ENCODE measurements around the gene GUCY1A1.

GUCY1A1 gene

DNA sequence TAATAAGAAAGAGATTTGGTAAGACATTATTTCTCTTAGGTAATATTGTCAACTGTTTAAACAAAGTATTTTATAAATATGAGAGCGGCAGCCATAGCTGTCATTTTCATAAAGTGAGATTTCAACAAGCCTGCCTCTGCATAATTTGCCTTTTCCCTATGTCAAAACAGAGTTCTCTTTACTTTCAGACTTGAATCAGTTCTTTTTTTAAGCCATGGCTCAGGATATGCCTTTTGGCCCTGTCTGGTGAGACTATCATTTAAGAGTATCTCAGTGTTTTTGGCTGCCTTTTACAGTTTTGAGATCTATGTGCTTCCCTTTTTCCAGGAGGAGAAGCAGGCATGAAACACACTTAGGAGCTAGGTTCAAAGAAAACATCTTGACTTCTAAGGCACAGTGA is 7.5 kb upstream of the GUCY1A1 start:
- DNase-seq (ENCODE audit: low read depth) = no peak

DNA sequence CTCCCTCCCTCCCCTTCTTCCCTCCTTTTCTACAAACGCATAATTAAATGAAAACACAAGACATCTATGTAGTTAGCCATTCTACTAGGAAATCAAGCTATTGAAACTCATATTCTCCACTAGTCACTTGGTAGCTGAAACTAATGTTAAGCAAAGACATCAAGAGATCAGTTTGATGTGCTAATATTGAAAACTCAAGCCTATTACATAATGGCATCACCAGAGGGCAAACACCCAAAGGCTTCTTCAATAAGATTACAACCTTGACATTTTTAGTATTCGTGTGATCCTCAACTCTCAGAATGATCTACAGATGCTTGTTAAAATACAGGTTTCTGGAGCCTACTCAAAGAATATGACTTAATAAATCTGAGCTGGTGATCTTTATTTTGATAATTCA is 6.2 kb upstream of the GUCY1A1 start:
- no peak for DNase-seq (ENCODE audit: low read depth)

DNA sequence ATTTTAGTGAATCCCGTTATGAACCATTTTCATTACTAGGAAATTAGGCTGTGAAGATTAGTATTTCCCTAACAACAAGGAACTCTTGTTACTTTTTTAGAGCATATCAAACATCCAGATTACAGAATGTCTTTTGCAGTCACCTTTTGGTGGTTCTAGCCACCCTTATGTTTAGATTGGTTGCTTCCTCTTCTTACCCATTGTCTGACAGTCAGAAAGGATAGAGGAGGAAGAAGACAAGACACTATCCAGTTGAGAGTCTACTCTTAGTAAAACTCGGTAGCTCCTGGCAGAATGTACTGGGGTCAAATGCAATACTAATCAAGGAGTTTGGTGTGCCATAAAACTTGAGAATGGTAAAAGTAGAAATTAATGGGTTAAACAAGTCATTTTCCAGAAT is 1.6 kb upstream of the GUCY1A1 start:
- no peak for DNase-seq (ENCODE audit: low read depth)

DNA sequence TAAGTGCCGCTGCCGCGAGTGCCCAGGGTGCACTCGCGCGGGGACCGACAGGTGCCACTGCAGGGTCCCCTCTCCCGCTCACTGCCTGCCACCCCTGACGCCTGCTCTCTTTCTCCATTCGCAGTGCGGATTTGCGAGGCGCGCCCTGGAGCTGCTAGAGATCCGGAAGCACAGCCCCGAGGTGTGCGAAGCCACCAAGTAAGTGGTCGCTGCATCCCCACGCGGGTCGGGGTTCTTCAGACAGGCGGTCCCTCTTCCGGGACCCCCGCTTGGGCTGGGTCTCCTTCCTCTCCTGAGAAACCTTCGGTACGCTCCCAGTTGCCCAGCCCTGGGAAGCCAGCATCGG is 547 bp downstream of the GUCY1A1 start:
- peak; percentile 1 for DNase-seq (ENCODE audit: low read depth)

DNA sequence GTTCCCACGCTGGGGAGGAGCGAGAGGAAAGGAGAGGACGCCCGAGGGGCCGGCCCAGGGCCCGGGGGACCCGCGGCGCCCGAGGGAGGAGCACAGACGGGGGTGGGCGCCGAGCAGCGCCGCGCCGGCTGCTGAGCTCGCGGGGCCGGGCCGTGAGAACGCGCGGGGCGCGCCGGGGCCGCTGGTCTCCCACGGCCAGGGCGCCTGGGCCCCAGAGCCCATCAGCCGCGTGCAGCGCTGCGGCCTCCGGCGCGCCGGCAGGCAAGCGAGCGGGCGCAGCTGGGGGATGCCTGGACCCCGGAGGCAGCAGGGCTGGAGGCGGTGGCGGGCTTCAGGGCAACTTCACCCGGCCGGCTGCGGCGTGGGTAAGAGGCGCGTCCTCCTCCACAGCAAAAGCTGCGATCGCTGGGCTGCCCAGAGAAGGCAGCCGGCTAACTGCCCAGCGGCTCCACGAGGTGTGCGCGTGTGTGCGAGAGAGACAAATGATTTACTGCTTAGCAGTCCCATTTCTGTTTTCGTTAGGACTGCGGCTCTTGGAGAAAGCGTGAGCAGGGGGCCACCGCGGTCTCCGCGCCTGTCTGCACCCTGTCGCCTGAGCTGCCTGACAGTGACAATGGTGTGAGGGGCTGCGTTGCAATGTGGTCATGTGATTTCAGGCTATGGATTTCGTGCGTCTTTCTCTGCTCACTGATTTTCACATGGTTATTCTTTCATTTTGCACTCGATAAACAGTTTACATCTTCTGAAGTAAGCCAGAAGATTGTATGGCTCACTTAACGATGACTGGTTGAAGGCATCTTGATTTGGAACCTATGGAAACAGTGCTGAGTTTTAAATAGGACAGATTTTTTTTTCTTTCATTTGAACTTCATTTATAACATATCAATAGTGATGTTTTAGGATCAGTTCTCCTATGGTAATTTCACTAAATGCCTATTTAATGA is 1.2 kb downstream of the GUCY1A1 start:
- DNase-seq (ENCODE audit: low read depth) = no peak

DNA sequence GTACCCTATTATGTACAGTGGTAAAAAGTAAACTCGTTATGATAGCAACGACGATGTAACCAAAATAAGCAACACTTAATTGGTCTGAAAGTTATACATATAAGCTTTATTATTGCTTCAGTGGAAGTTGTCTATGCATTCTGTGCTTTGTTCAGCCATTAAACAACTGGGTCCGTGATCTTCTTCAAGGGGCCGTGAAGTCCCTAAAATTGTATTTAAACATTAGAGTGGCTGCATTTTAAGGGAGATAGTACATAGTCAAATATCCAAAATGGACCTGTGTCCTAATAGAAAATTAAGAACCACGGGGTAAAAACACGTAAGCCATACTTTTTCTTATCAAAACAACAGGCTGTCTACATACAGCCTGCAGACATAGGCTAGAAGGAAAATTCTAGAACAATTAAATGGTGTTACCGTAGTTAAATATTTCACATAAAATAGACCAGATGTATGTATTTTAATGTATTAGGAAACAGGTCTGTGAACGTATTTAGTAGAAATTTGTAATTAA is 2.1 kb downstream of the GUCY1A1 start:
- no peak for DNase-seq (ENCODE audit: low read depth)

DNA sequence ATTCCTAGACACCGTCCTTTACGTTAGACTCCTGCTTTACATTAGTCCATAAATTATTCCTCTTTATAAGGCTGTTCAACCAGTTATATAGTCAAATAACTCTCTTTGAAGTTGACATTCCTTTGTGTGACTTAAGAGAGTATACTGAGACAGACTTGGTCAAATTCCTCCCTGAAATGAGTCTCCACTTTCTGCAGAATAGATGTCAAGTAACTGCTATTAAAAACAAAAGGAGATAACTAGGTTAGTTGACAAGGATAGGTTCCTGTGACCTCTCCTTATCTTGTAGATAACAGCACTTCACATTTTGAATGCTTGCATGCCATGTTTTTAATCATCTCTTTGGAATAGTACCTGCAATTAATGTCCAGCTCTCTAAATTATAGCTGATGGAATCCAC is 5.7 kb downstream of the GUCY1A1 start:
- DNase-seq (ENCODE audit: low read depth) = no peak

DNA sequence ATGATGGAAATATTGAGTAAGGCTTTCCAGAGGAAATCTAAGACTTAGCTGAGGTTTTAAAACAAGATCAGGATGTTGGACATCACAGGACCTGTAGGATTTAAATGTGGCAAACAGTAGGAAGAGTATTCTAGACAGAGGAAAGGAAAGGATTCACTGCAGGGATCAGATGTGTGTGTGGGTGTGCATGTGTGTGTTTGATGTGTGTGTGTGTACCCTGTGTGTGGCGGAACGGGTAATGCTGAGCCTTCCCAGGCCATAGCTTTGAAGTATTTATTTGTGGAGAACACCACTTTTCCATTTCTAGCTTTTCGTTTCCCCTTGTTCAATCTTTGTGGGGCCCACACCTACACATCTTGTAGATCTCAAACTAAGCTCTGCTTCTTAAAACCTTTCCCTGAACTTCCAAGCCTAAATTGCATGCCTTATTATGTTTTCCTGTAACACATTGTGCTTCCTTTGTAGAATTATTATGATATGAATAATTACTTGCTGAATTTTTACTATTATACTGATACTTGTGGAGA is 6.9 kb downstream of the GUCY1A1 start:
- no peak for DNase-seq (ENCODE audit: low read depth)

DNA sequence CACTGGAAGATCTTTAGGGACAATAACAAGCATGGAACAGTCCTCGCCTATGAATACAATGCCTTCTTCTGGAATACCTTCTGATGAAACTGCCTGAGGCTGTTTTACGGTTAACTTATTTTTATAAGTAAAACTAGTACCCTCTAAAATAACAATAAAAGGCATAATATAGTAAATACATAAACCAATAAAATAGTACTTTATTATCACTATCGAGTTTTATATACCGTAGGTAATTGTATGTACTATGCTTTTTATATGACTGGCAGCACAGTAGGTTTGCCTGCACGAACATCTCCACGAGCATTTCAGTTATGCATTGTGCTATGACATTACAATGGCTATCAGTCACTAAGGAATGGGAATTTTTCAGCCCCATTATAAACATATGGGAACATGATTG is 8.0 kb downstream of the GUCY1A1 start:
- DNase-seq (ENCODE audit: low read depth) = no peak

DNA sequence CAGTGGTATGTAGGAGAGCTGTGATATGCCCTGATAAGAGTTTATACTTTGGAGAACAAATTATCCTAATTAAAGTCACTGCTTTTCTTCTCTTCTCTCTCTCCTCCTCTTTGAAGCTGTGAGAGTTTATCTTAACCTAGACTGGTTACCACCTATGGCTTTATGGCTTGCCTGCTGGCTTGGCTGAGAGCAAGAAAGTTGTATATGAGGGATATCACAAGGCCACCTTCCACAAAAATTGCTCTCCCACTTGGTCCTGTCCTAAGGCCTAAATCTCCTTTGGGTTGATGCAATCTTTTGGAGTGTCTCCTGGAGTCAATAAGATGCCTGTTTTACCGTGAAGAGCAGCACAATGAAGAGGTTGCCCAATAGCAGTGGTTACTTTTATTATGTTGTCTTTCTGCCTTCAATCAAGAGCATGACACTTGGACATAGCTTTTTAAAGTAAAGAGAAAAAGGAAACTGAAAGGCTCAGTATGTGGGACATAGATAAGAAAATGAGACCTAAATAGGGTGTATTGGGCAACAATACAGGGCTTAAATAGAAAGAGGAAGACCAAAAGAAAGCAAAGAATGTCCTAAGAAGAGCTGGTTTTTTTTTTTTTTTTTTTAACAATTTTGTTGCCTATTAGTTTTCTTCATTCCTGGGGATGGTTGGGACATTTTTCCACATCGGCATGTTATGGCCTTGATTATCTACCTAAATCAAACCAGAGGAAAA is 9.2 kb downstream of the GUCY1A1 start:
- no peak for DNase-seq (ENCODE audit: low read depth)

DNA sequence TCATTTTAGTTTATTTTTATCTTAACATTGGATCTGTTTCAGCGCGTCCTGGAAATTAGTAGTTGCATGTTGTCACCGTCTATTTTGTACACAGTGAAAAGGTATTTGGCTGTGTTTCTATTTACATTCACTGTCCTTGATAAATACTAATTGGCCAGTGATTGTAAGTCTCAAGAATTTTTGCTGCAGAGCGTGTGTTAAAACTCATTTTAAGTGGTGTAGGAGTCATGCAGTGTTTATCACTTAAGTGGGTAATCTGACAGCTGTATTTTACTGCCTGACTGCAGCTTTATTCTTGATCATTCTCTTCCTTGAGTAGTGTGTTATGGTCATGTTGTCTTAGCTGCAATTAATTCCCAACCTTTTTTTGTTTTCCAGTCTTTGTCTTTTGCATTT is 9.8 kb downstream of the GUCY1A1 start:
- no peak for DNase-seq (ENCODE audit: low read depth)

DNA sequence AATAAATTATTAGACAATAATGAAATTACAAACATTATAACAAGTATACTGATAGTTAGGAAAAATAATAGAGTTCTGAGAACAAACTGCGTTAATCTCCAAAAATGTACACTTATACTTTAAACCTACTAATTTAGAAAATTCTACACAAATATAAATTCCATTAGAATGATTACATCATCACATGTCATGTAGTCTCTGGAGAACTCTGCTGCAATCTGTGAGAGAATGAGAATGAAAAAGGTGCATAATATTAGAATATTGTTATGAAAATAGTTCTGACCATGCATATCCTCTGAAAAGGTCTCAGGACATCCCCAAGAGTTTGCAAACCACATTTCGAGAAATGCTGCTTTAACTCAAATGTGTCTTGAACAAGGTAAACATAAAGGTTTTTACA is 11.4 kb downstream of the GUCY1A1 start:
- DNase-seq (ENCODE audit: low read depth) = no peak

DNA sequence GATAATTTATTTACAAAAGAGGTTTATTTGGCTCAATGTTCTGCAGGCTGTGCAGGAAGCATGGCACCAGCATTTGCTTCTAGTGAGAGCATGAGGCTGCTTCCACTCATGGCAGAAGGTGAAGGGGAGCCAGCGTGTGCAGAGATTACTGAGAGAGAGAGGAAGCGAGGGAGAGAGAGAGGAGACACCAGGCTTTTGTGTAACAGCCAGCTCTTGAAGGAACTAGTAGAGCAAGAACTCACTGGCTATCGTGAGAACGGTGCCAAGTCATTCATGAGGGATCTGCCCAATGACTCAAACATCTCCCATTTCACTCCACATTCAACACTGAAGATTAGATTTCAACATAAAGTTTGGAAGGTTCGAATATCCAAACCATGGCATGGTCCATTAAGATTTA is 12.7 kb downstream of the GUCY1A1 start:
- no peak for DNase-seq (ENCODE audit: low read depth)

DNA sequence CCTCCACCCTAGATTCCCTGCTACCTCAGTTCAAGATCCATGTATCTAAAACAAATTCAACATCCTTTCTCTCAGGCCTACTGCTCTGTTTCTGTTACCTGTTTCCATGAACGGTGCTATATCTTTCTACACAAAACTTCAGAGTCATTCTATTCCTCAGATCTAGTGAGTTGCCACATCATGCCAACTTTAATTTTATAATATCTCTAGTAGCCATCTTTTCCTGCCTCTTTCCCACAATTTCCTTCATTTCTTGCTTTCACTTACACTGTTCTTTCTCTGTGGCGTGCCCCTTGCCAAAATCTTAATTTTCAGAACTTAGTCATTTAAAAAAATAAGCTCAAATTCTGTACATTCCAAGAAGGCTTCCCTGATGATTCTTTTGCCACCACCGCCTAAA is 15.2 kb downstream of the GUCY1A1 start:
- DNase-seq (ENCODE audit: low read depth) = no peak

DNA sequence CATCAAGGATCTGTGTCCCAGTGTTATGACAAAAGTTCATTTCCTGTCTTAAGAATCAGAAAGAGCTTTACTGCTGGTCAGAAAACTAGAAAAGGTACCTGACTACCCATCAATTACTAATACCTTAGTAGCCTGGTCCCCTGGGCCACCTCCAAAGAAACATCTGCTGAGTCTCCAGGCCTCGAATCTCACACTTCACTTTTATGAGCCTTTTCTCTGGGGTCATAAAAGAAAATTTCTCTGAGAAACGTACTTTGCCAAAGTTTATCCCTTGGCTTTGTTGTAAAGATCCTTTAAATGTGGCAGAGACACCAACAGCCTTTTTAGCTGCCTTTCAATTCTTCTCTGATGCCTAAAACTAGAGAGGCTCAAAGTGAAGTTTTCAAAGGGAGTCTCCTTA is 17.8 kb downstream of the GUCY1A1 start:
- DNase-seq (ENCODE audit: low read depth) = no peak

DNA sequence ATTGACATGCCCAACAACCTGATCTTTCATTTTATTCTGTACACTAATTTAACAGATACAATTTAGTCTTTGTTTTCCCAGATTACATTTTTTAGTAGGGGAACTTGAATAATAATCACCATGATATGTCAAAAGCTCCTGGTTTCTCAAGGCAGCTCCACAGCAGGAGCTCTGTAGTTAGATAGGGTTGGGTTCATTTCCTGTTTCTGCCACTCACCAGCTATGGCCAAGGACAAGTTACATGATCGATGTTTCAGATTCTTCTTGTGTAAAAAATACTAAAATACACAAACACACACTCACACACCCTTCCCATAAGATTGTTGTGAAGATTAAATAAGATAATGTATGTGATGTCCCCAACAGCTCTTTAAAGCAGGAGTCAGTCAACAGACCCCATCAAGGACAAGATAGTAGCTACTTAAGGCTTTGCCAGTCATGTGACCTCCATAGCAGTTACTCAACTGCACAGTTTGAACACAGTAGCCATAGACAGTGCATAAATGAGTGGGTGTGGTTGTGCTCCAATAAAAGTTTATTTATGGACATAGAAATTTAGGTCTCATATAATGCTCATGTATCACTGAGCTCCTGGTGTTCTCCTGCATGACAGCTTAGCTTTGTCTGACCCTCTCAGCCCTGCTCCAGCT is 18.4 kb downstream of the GUCY1A1 start:
- no peak for DNase-seq (ENCODE audit: low read depth)

DNA sequence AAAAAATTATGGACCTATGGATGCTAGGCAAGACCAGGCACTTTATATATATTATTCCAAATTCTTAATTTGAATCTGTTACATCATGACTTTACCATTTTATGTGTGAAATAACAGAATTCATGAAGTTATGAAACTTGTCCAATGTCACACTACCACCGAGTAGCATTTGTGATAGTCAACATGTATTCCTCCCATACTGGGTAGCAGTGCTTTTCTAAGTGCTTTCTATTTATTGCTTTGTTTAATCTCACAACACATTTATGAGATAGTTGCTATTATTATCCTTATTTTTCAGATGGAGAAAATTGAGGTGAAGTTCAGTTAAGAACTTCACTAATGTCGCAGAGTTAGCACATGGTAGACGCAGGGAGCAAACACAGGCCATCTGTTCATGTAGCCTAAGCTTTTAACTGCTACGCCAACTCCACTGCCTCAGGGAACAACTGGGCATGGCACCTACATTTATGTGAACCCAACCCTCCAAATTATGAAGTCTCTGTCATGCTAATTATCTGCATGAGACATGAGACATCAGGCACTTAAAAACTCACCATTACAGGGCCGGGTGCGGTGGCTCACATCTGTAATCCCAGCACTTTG is 20.8 kb downstream of the GUCY1A1 start:
- DNase-seq (ENCODE audit: low read depth) = no peak

DNA sequence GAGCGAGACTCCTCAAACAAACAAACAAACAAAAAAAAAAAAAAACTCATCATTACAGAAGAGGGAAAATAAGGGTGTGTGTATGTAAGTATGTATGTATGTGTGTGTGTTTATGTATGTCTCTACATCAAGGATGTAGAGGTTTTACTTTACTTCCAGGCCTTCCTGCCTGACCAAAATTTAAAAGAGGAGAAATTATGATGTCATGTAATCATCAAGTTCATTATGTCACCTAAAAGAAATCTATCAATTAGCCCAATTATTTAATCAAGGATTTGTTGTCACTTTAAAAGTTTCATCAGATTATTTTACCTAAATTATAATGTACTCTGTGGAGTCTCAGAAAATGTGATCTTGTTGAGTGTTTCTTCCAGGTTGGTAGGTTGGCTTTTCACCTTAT is 21.6 kb downstream of the GUCY1A1 start:
- DNase-seq (ENCODE audit: low read depth) = no peak

DNA sequence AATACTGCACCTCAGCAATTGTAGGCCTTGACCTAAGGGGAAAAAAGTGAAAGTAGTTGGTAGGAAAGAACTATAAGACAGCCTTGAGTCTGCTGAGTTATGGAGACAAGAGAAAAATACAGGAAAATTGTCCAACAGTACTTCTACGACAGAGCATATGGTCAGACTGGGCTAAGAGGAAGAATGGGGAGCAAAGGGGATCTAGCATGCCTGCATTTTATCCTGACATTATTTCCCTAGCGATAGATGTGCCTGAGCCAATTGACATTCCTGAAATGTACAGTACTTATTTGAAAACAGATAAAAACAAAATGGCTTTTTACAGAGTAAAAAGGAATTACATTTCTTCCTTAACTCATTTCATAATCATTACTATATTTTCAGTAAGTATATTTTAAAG is 22.2 kb downstream of the GUCY1A1 start:
- DNase-seq (ENCODE audit: low read depth) = no peak

DNA sequence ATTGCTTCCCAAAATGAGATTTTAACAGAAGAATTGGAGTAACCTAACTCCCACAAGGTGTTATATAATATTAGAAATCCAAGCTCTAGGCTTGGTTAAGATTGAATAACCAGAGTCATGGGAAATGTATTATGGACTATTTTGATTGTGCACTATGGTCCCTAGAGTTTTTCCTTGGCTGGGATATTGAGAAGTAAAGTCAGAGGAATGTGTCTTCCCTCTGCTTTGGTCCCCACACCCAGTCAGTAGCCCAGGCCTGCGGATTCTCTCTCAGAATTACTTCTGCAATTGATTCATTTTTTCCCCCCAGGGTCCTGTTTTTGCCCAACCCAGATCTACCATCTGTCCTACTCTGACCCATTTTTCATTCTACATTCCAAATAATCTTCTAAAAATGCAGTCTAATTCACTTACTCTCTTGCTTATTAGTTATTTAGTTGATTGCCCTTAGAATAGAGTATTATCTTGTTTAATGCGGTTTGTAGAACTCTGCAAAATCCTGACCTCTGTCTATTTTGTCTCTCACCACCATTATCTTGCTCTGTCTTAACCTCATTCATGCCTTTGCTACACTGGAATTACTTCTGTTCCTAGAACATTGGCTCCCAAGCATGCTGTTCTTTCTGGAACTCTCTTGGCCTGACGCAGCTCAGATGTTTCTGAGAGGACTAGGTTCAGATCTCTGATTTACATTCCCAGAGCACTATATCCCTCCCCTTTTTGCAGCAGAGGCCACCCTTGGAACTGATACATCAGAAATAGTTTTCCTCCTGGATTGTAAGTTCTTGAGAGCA is 23.6 kb downstream of the GUCY1A1 start:
- no peak for DNase-seq (ENCODE audit: low read depth)

DNA sequence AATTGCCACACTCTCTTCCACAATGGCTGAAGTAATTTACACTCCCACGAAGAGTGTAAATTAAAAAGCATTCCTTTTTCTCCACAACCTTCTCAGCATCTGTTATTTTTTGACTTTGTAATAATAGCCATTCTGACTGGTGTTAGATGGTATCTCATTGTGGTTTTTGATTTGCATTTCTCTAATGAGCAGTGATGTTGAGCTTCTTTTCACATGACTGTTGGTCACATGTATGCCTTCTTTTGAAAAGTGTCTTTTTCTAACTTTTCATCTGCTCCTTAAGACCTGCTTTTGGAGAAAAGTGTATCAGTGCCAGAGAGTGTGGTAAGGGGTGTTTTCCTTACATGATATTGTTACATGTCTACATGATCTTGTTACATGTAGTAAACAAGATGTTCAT is 25.7 kb downstream of the GUCY1A1 start:
- DNase-seq (ENCODE audit: low read depth) = no peak
